ENCODE data around the gene USP17L30.
"Not testable (repeated sequence)": the region's sequence is repeated elsewhere in the genome, so short reads cannot be mapped to it uniquely, and the experiment has no call there.

GRCh38 chr4:9350866-9351265 lies 12.1 kb upstream of the USP17L30 start:
- TF ChIP-seq EZH2 (IDR thresholded peaks at IDR 0.05; ENCODE audit: borderline replicate concordance, low read depth, low read length, poor library complexity, severe bottlenecking) = not testable (repeated sequence)
- TF ChIP-seq, protein P1, sequence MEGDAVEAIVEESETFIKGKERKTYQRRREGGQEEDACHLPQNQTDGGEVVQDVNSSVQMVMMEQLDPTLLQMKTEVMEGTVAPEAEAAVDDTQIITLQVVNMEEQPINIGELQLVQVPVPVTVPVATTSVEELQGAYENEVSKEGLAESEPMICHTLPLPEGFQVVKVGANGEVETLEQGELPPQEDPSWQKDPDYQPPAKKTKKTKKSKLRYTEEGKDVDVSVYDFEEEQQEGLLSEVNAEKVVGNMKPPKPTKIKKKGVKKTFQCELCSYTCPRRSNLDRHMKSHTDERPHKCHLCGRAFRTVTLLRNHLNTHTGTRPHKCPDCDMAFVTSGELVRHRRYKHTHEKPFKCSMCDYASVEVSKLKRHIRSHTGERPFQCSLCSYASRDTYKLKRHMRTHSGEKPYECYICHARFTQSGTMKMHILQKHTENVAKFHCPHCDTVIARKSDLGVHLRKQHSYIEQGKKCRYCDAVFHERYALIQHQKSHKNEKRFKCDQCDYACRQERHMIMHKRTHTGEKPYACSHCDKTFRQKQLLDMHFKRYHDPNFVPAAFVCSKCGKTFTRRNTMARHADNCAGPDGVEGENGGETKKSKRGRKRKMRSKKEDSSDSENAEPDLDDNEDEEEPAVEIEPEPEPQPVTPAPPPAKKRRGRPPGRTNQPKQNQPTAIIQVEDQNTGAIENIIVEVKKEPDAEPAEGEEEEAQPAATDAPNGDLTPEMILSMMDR (conservative IDR thresholded peaks at IDR 0.05; ENCODE audit: low read depth, low read length) = not testable (repeated sequence)
